Brain pericyte (primary cell): ENCODE results near the gene RRAGB.
"Not testable (repeated sequence)": the region's sequence is repeated elsewhere in the genome, so short reads cannot be mapped to it uniquely, and the experiment has no call there.

Source experiments
- DNase-seq: peaks from one replicate; pipeline ENCODE4 v3.0.0-alpha.2; 2012; ENCODE audit warnings: low read depth, low spot score

The RRAGB gene

DNA sequence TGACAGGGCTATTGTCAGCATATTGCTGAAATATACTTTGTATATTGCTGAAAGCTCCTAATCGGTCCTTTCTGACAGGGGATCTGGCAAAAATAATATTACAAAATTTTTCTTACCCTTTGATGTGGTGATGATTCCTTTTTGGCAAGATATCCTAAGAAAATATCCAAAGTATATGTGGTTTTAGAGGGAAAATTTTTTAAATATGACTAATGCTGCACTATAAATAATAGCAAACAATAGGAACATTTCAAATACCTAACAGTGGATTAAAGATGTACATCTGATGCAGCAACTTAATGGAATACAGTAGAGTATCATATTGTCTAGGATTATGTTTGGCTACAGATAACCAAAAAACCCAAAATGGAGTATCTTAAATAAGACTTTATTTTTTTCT, 49.6 kb downstream of the RRAGB start:
- no peak for DNase-seq

GRCh38 chrX:55774419-55774818, 56.9 kb downstream of the RRAGB start:
- DNase-seq, result not testable (repeated sequence)

- DNase-seq, result no peak
Measured at GRCh38 chrX:55777596-55777995, 60.0 kb downstream of the RRAGB start.

DNA sequence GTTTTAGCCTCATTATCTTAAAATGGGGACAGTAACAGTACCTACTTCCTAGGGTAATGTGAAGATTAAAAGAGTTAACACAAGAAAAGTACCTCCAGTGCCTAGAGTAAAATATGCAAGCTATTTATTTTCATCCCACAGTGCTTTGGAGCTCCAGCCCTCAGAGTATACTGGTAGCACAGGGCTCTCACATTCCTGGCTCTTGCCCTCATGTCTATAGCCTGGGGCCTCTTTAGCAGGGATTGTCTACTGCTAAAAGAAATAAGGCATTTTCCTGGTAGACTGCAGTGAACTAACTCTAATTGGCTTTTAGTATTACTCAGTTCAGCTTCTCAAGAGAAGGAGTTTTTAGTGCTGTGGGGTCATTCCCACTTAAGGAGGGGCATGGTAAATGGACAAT, 60.8 kb downstream of the RRAGB start:
- DNase-seq, result no peak

DNA sequence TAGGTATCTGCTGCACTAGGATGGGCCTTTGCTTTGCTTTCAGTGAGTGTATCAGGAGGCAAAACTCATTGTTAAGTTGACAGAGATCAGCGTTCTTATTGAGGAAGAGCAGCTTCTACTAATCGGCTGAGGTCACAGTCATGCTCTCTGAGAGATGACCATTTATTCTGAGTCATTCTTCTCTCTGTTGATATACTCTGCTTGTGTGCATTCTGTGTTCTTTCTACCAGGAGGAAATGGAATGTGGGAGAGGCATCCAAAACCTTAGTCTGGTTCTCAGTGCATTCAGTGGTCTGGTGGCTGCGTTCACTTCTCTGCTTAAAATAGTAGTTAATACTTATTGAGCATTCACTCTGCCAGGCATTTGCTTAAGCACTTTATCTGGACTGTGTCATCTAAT, 66.2 kb downstream of the RRAGB start:
- DNase-seq, result no peak

- DNase-seq, result no peak
Measured at GRCh38 chrX:55787063-55787462, 69.5 kb downstream of the RRAGB start.

- DNase-seq, result no peak
Measured at GRCh38 chrX:55787727-55788126, 70.2 kb downstream of the RRAGB start.

DNA sequence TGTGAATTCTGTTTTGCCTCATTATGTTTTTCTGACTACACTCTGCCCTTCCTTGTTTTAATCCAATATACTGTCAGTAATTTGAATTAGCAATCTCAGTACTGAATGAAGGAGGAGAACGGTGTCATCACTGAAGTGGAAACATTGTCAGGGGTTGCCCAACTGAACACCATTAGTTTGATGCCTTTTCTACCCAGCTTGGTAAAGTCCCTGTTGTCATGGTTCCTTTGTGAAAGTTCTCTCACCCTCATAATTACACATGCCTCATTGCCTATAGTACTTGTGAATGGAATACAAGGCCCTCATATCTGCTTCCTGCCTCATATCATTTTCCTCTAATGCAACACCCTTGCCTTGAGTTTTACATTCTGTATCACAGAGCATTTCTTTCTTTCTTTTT, 76.9 kb downstream of the RRAGB start:
- no peak for DNase-seq

DNA sequence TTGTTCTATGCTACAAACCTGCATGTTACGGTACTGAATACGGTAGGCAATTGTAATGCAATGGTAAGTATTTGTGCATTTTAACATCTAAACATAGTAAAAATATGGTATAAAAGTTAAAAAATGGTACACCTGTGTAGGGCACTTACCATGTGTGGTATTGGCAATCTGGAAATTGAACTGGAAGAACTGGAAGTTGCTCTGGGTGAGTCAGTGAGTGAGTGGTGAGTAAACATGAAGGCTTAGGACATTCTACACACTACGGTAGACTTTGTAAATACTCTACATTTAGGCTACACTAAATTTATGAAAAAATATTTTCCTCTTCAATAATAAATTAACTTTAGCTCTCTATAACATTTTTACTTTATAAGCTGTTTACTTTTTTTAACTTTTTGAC, 78.9 kb downstream of the RRAGB start:
- DNase-seq, result no peak

- no peak for DNase-seq
Measured at GRCh38 chrX:55801811-55802210, 84.3 kb downstream of the RRAGB start.
